Activated CD4-positive, alpha-beta T cell treated with anti-CD3 and anti-CD28 coated beads, Interleukin-2, amount 10 ng/mL, durations not matched to agents 24 days and 14 days (primary cell): ENCODE results near the gene LDLRAD4. TPM values are rescaled to one million over a fixed set of nuclear protein-coding genes. Genes with fewer than 3 reads are reported as not detected.

ENCODE experiments used
- DNase-seq: peaks from one replicate; pipeline ENCODE4 v3.0.0; 2022
- H3K27ac Mint-ChIP-seq: one replicate; pipeline ENCODE4 v1.8.0; 2022; ENCODE audit warnings: mild to moderate bottlenecking, mixed read lengths
- H3K27me3 Mint-ChIP-seq: one replicate; pipeline ENCODE4 v1.8.0; 2022; ENCODE audit warnings: mixed read lengths
- H3K36me3 Mint-ChIP-seq: one replicate; pipeline ENCODE4 v1.8.0; 2022; ENCODE audit warnings: low read depth, mild to moderate bottlenecking, mixed read lengths
- H3K4me1 Mint-ChIP-seq: one replicate; pipeline ENCODE4 v1.8.0; 2021; ENCODE audit warnings: mixed read lengths
- H3K4me3 Mint-ChIP-seq: one replicate; pipeline ENCODE4 v1.8.0; 2022; ENCODE audit warnings: mild to moderate bottlenecking, moderate library complexity, mixed read lengths
- H3K9me3 Mint-ChIP-seq: one replicate; pipeline ENCODE4 v1.8.0; 2021; ENCODE audit warnings: mixed read lengths
- intact Hi-C: fragments of 100-400 bp; cut with micrococcal nuclease; formaldehyde crosslinking; loops from one replicate; pipeline ENCODE4 v1.15.1; 2023
- total RNA-seq: library from RNA; stranded (reverse); gene quantifications from 2 replicates; pipeline ENCODE4 v1.2.3, GENCODE V29; 2022

LDLRAD4 gene
- total RNA-seq, 1 donor from 2014 or later = 36.5 TPM

GRCh38 chr18:13318731-13319501 is 100.4 kb downstream of the LDLRAD4 start:
- Mint-ChIP-seq H3K36me3 (peaks cover 16% of the 10 kb centered on the region), H3K4me3 (no peak overlapping the region), H3K4me1 (peaks cover 17% of the 10 kb centered on the region), H3K27ac (no peak overlapping the region), H3K9me3 (peaks cover 8% of the 10 kb centered on the region), H3K27me3 (no peaks in the 10 kb centered on the region)
- intact Hi-C loops = no loop called here
- DNase-seq = no peak

GRCh38 chr18:13319629-13320028 is 101.1 kb downstream of the LDLRAD4 start:
- Mint-ChIP-seq H3K27ac (no peak overlapping the region), H3K4me3 (no peak overlapping the region), H3K27me3 (no peaks in the 10 kb centered on the region), H3K9me3 (peaks cover 5% of the 10 kb centered on the region), H3K36me3 (peaks cover 12% of the 10 kb centered on the region), H3K4me1 (peaks cover 13% of the 10 kb centered on the region)
- intact Hi-C loops = no loop called here
- no peak for DNase-seq

GRCh38 chr18:13320096-13320495 is 101.5 kb downstream of the LDLRAD4 start:
- Mint-ChIP-seq H3K27ac (no peak overlapping the region), H3K4me3 (no peak overlapping the region), H3K4me1 (peaks cover 12% of the 10 kb centered on the region), H3K27me3 (no peaks in the 10 kb centered on the region), H3K9me3 (peaks cover 3% of the 10 kb centered on the region), H3K36me3 (peaks cover 10% of the 10 kb centered on the region)
- no peak for DNase-seq
- intact Hi-C loops = no loop called here

- Mint-ChIP-seq H3K36me3 (peaks cover 6% of the 10 kb centered on the region), H3K4me3 (no peak overlapping the region), H3K27me3 (no peaks in the 10 kb centered on the region), H3K9me3 (no peaks in the 10 kb centered on the region), H3K27ac (no peak overlapping the region), H3K4me1 (peaks cover 12% of the 10 kb centered on the region)
- intact Hi-C loops = no loop called here
- no peak for DNase-seq
These were observed 102.4 kb downstream of the LDLRAD4 start for GRCh38 chr18:13320891-13321425.

GRCh38 chr18:13321923-13322322 is 103.4 kb downstream of the LDLRAD4 start:
- Mint-ChIP-seq H3K36me3 (peaks cover 2% of the 10 kb centered on the region), H3K27ac (no peak overlapping the region), H3K27me3 (no peaks in the 10 kb centered on the region), H3K4me3 (no peak overlapping the region), H3K4me1 (peaks cover 12% of the 10 kb centered on the region), H3K9me3 (no peaks in the 10 kb centered on the region)
- DNase-seq = no peak
- intact Hi-C loops = no loop called here

GRCh38 chr18:13323186-13323585 is 104.6 kb downstream of the LDLRAD4 start:
- H3K9me3 Mint-ChIP-seq = no peaks in the 10 kb centered on the region
- no peak overlapping the region for H3K4me3 Mint-ChIP-seq
- H3K4me1 Mint-ChIP-seq = peaks cover 12% of the 10 kb centered on the region
- H3K36me3 Mint-ChIP-seq = peaks cover 2% of the 10 kb centered on the region
- no peaks in the 10 kb centered on the region for H3K27me3 Mint-ChIP-seq
- H3K27ac Mint-ChIP-seq = no peak overlapping the region
- intact Hi-C loops = no loop called here
- peak; percentile 39 for DNase-seq

GRCh38 chr18:13324880-13325279 is 106.3 kb downstream of the LDLRAD4 start:
- Mint-ChIP-seq H3K27ac (no peak overlapping the region), H3K4me1 (peaks cover 8% of the 10 kb centered on the region), H3K36me3 (no peaks in the 10 kb centered on the region), H3K9me3 (no peaks in the 10 kb centered on the region), H3K4me3 (no peak overlapping the region), H3K27me3 (no peaks in the 10 kb centered on the region)
- no peak for DNase-seq
- intact Hi-C loops = no loop called here

GRCh38 chr18:13328213-13328612 is 109.7 kb downstream of the LDLRAD4 start:
- no peak for DNase-seq
- peaks cover 5% of the 10 kb centered on the region for H3K27me3 Mint-ChIP-seq
- no peak overlapping the region for H3K27ac Mint-ChIP-seq
- H3K9me3 Mint-ChIP-seq = no peaks in the 10 kb centered on the region
- H3K4me3 Mint-ChIP-seq = no peak overlapping the region
- intact Hi-C loops = no loop called here
- H3K4me1 Mint-ChIP-seq = no peaks in the 10 kb centered on the region
- peaks cover 2% of the 10 kb centered on the region for H3K36me3 Mint-ChIP-seq

- H3K27ac Mint-ChIP-seq = no peak overlapping the region
- peaks cover 10% of the 10 kb centered on the region for H3K36me3 Mint-ChIP-seq
- H3K4me3 Mint-ChIP-seq = no peak overlapping the region
- H3K27me3 Mint-ChIP-seq = peaks cover 6% of the 10 kb centered on the region
- no peak for DNase-seq
- intact Hi-C loops = no loop called here
- peaks cover 2% of the 10 kb centered on the region for H3K4me1 Mint-ChIP-seq
- peaks cover 10% of the 10 kb centered on the region for H3K9me3 Mint-ChIP-seq
These were observed 112.4 kb downstream of the LDLRAD4 start for GRCh38 chr18:13330996-13331395.

GRCh38 chr18:13331846-13332245 is 113.3 kb downstream of the LDLRAD4 start:
- Mint-ChIP-seq H3K4me3 (no peak overlapping the region), H3K27me3 (peaks cover 6% of the 10 kb centered on the region), H3K9me3 (peaks cover 10% of the 10 kb centered on the region), H3K4me1 (peaks cover 2% of the 10 kb centered on the region), H3K27ac (no peak overlapping the region), H3K36me3 (peaks cover 10% of the 10 kb centered on the region)
- intact Hi-C loops = no loop called here
- no peak for DNase-seq

- peaks cover 10% of the 10 kb centered on the region for H3K36me3 Mint-ChIP-seq
- no peak overlapping the region for H3K4me3 Mint-ChIP-seq
- peaks cover 6% of the 10 kb centered on the region for H3K27me3 Mint-ChIP-seq
- H3K4me1 Mint-ChIP-seq = peaks cover 2% of the 10 kb centered on the region
- intact Hi-C loops = no loop called here
- no peak overlapping the region for H3K27ac Mint-ChIP-seq
- H3K9me3 Mint-ChIP-seq = peaks cover 10% of the 10 kb centered on the region
- no peak for DNase-seq
These were observed 114.3 kb downstream of the LDLRAD4 start for GRCh38 chr18:13332874-13333273.

- Mint-ChIP-seq H3K4me3 (no peak overlapping the region), H3K27me3 (peaks cover 6% of the 10 kb centered on the region), H3K36me3 (peaks cover 12% of the 10 kb centered on the region), H3K27ac (no peak overlapping the region), H3K4me1 (peaks cover 2% of the 10 kb centered on the region), H3K9me3 (peaks cover 15% of the 10 kb centered on the region)
- no peak for DNase-seq
- intact Hi-C loops = no loop called here
These were observed 117.3 kb downstream of the LDLRAD4 start for GRCh38 chr18:13335903-13336302.

GRCh38 chr18:13336841-13337240 is 118.3 kb downstream of the LDLRAD4 start:
- H3K27me3 Mint-ChIP-seq = peaks cover 6% of the 10 kb centered on the region
- intact Hi-C loops = no loop called here

GRCh38 chr18:13337369-13337768 is 118.8 kb downstream of the LDLRAD4 start:
- Mint-ChIP-seq H3K27me3 (peaks cover 4% of the 10 kb centered on the region), H3K4me1 (peaks cover 2% of the 10 kb centered on the region), H3K27ac (no peak overlapping the region), H3K9me3 (peaks cover 15% of the 10 kb centered on the region), H3K4me3 (no peak overlapping the region), H3K36me3 (peaks cover 10% of the 10 kb centered on the region)
- intact Hi-C loops = no loop called here
- no peak for DNase-seq

More at GRCh38 chr18:13336841-13337240, 118.3 kb downstream of the LDLRAD4 start:
- Mint-ChIP-seq H3K9me3 (peaks cover 15% of the 10 kb centered on the region), H3K4me3 (no peak overlapping the region), H3K27ac (no peak overlapping the region), H3K36me3 (peaks cover 12% of the 10 kb centered on the region), H3K4me1 (peaks cover 2% of the 10 kb centered on the region)
- DNase-seq = no peak
